A549 (cell line): Measurements from ENCODE around the gene CD164. TPM values are rescaled to one million over a fixed set of nuclear protein-coding genes. Genes with fewer than 3 reads are reported as not detected.

ENCODE experiments used
- ATAC-seq, 2 experiments: fragments of 200-7000 bp in 1 of 2; fragments of >200 bp in 1 of 2; cut with Nextera tagmentation in 1 of 2; cut with Tn5 transposase in 1 of 2; 3 replicates each; pipeline versions ENCODE4 v1.8.0 to v1.9.1; 2018 to 2020; ENCODE audit warnings: mild to moderate bottlenecking in 1 of 2, moderate library complexity in 1 of 2
- CTCF ChIA-PET: fragments of 300-600 bp; sonication (Branson Sonifier 250); formaldehyde crosslinking; extraction: SDS; loops from one replicate; lab custom pipeline; 2021; ENCODE audit warnings: antibody characterized with exemption, inconsistent platforms; lab: Yijun Ruan, JAX
- POLR2A ChIA-PET: fragments of 350-600 bp; formaldehyde crosslinking; extraction: SDS; loops from one replicate; lab custom pipeline; 2021; ENCODE audit warnings: antibody characterized with exemption, inconsistent platforms; lab: Yijun Ruan, JAX
- DNase-seq, 2 experiments: peaks; one replicate each; pipeline versions ENCODE4 v3.0.0 to v3.0.0-alpha.2; 2011 to 2016; ENCODE audit warnings: low read depth in 1 of 2, low spot score in 1 of 2
- FAIRE-seq: peaks from 2 replicates; lab custom pipeline; 2011; peaks lifted over from hg19 to GRCh38; lab: Jason Lieb, UNC
- H3K27ac ChIP-seq, 2 experiments: fragments of >200 bp; sonication (Bioruptor Twin); formaldehyde crosslinking; 3 replicates each; pipeline ENCODE4 v1.5.1; 2016 to 2017
- H3K4me1 ChIP-seq: fragments of >200 bp; sonication (Bioruptor Twin); formaldehyde crosslinking; 3 replicates; pipeline ENCODE4 v1.6.1; 2016
- H3K4me2 ChIP-seq: fragments of >200 bp; sonication (Bioruptor Twin); formaldehyde crosslinking; 3 replicates; pipeline ENCODE4 v1.6.1; 2016
- H3K4me3 ChIP-seq: fragments of >200 bp; sonication (Bioruptor Twin); formaldehyde crosslinking; 3 replicates; pipeline ENCODE4 v1.5.1; 2016
- H3K9me3 ChIP-seq: fragments of >200 bp; sonication (Bioruptor Twin); formaldehyde crosslinking; 3 replicates; pipeline ENCODE4 v1.6.1; 2016
- ATOH8 ChIP-seq: fragments of 250-450 bp; sonication (Bioruptor Pico); IDR thresholded peaks from 2 replicates; pipeline ENCODE4 v1.5.0; 2020; ENCODE audit warnings: low read depth, mild to moderate bottlenecking, moderate library complexity
- BCL3 ChIP-seq: fragments of >200 bp; sonication (Bioruptor Twin); formaldehyde crosslinking; IDR thresholded peaks from 3 replicates; pipeline ENCODE4 v1.6.1; 2016
- CBX2 ChIP-seq: fragments of 200-600 bp; sonication (generic); IDR thresholded peaks from 2 replicates; pipeline ENCODE4 v1.6.1; 2016; ENCODE audit warnings: low read depth, mild to moderate bottlenecking, borderline replicate concordance
- CTCF ChIP-seq: fragments of >200 bp; sonication (Bioruptor Twin); formaldehyde crosslinking; IDR thresholded peaks from 3 replicates; pipeline ENCODE4 v1.5.1; 2016
- EHF ChIP-seq: fragments of 250-450 bp; sonication (Bioruptor Pico); IDR thresholded peaks from 2 replicates; pipeline ENCODE4 v1.5.0; 2020; ENCODE audit warnings: mild to moderate bottlenecking
- ESRRA ChIP-seq: fragments of 150-350 bp; IDR thresholded peaks from 2 replicates; pipeline ENCODE4 v1.6.1; 2014; ENCODE audit warnings: mild to moderate bottlenecking, low read length, borderline replicate concordance
- FOSB ChIP-seq: fragments of 250-450 bp; sonication (Bioruptor Pico); IDR thresholded peaks from 2 replicates; pipeline ENCODE4 v1.5.0; 2020; ENCODE audit warnings: mild to moderate bottlenecking, moderate library complexity
- FOXS1 ChIP-seq: fragments of 250-450 bp; sonication (Bioruptor Pico); IDR thresholded peaks from 2 replicates; pipeline ENCODE4 v1.5.0; 2020; ENCODE audit warnings: mild to moderate bottlenecking, moderate library complexity
- HDAC2 ChIP-seq: fragments of 200-600 bp; sonication (generic); IDR thresholded peaks from 2 replicates; pipeline ENCODE4 v1.6.1; 2016
- HES2 ChIP-seq: fragments of >200 bp; sonication (Bioruptor Twin); formaldehyde crosslinking; IDR thresholded peaks from 2 replicates; pipeline ENCODE4 v1.6.1; 2016
- HEYL ChIP-seq: fragments of 250-450 bp; sonication (Bioruptor Pico); IDR thresholded peaks from 2 replicates; pipeline ENCODE4 v1.8.0; 2021; ENCODE audit warnings: mild to moderate bottlenecking, moderate library complexity
- JUNB ChIP-seq: fragments of >200 bp; sonication (Bioruptor Twin); formaldehyde crosslinking; IDR thresholded peaks from 2 replicates; pipeline ENCODE4 v1.6.1; 2016
- MAX ChIP-seq: IDR thresholded peaks from 2 replicates; pipeline ENCODE4 v1.6.1; 2012
- NFE2L2 ChIP-seq: fragments of 150-350 bp; conservative IDR thresholded peaks from 2 replicates; pipeline ENCODE4 v1.6.1; 2014; ENCODE audit warnings: low read length
- NPAS2 ChIP-seq: fragments of 250-450 bp; sonication (Bioruptor Pico); IDR thresholded peaks from 2 replicates; pipeline ENCODE4 v1.8.0; 2022; ENCODE audit warnings: mild to moderate bottlenecking, moderate library complexity, borderline replicate concordance
- NR3C1 ChIP-seq: fragments of >200 bp; sonication (Bioruptor Twin); formaldehyde crosslinking; IDR thresholded peaks from 3 replicates; pipeline ENCODE4 v1.6.1; 2017
- PHF8 ChIP-seq: fragments of 200-600 bp; sonication (generic); IDR thresholded peaks from 2 replicates; pipeline ENCODE4 v1.6.1; 2016; ENCODE audit warnings: low read depth, mild to moderate bottlenecking, antibody characterized with exemption, moderate library complexity, borderline replicate concordance
- POLR2A ChIP-seq: IDR thresholded peaks from 2 replicates; pipeline ENCODE4 v1.6.1; 2012; ENCODE audit warnings: mild to moderate bottlenecking, low read length
- RAD21 ChIP-seq, 2 experiments: fragments of >200 bp in 1 of 2; sonication (Bioruptor Twin) in 1 of 2; formaldehyde crosslinking in 1 of 2; IDR thresholded peaks in 1 of 2; conservative IDR thresholded peaks in 1 of 2; 2 replicates in 1 of 2; 3 replicates in 1 of 2; pipeline ENCODE4 v1.6.1; 2012 to 2018; ENCODE audit warnings: inconsistent platforms in 1 of 2
- REST ChIP-seq: fragments of 200-600 bp; sonication (generic); IDR thresholded peaks from 2 replicates; pipeline ENCODE4 v1.6.1; 2016; ENCODE audit warnings: antibody characterized with exemption, mild to moderate bottlenecking, moderate library complexity
- TFCP2L1 ChIP-seq: fragments of 250-450 bp; sonication (Bioruptor Pico); IDR thresholded peaks from 2 replicates; pipeline ENCODE4 v1.5.0; 2021; ENCODE audit warnings: mild to moderate bottlenecking
- ZC3H11A ChIP-seq: fragments of 450-650 bp; IDR thresholded peaks from 2 replicates; pipeline ENCODE4 v1.6.1; 2014; ENCODE audit warnings: antibody characterized with exemption, mild to moderate bottlenecking
- WGBS: methylation state at CpG from one replicate; pipeline ENCODE4 v1.1.6; 2017; ENCODE audit errors: missing lambda C conversion rate; 5-methylcytosine and 5-hydroxymethylcytosine counted together
- polyA plus RNA-seq, 4 experiments: library from polyadenylated mRNA; depleted of rRNA in 3 of 4; stranded (reverse); fragments of >200 nt; fragmentation: RNase III in 1 of 4; extraction: RNeasy Plus Mini Kit Qiagen cat#74134 plus additional on column Dnase treatment in 1 of 4; gene quantifications; 2 replicates in 3 of 4; 3 replicates in 1 of 4; pipeline ENCODE4 v1.2.3, GENCODE V29; 2011 to 2017

The CD164 gene
- polyA plus RNA-seq, 2 of the 4 experiments (the other 2 are of a cell fraction), result 91.1 to 174 TPM

GRCh38 chr6:109381061-109381746, 1.1 kb downstream of the CD164 start:
- Histone ChIP-seq H3K4me2 (peak overlapping the region; percentile 89), H3K9me3 (no peaks in the 10 kb centered on the region), H3K4me3 (peak overlapping the region; percentile 97), H3K4me1 (peaks cover 34% of the 10 kb centered on the region; the same call in 2 of the 3 replicates), H3K27ac (peak overlapping the region; percentile 97 to 100)
- ChIA-PET POLR2A (interaction anchor here (2.5 kb wide), 1 partner anchor 286 kb away, joined by 17 read pairs; the partner anchor contains the start of genes CEP57L1 and SESN1), CTCF (no interaction called here)
- DNase-seq (no peak), ATAC-seq (no peak), FAIRE-seq (no peak)
- TF ChIP-seq RAD21 (conservative IDR thresholded peaks at IDR 0.05 in 1 of 2, IDR thresholded peaks at IDR 0.05 in 1 of 2), result no peak
- no peak for TF ChIP-seq HES2
- TF ChIP-seq MAX, result no peak
- no peak for TF ChIP-seq EHF
- TF ChIP-seq FOXS1, result no peak
- TF ChIP-seq JUNB, result no peak
- TF ChIP-seq NPAS2 (CRISPR knock-in tag), result no peak
- TF ChIP-seq PHF8, result no peak
- TF ChIP-seq POLR2A, result no peak
- TF ChIP-seq HDAC2, result no peak
- no peak for TF ChIP-seq FOSB (CRISPR knock-in tag)
- 2% methylated on average over 25 of the region's 25 CpGs for WGBS

GRCh38 chr6:109379711-109380110, 2.6 kb downstream of the CD164 start:
- Histone ChIP-seq H3K4me1 (peaks cover 31% of the 10 kb centered on the region; the same call in 2 of the 3 replicates), H3K4me3 (peak overlapping the region; percentile 97; the same call in 2 of the 3 replicates), H3K9me3 (no peaks in the 10 kb centered on the region), H3K4me2 (peak overlapping the region; percentile 89), H3K27ac (no peak overlapping the region)
- ChIA-PET POLR2A (no interaction called here), CTCF (interaction anchor here (1.8 kb wide), 1 partner anchor 192 kb away, joined by 6 read pairs; no protein-coding TSS in a partner anchor)
- TF ChIP-seq CTCF (no peak), NR3C1 (no peak), NFE2L2 (no peak), CBX2 (no peak), ESRRA (no peak), HEYL (CRISPR knock-in tag) (no peak), TFCP2L1 (CRISPR knock-in tag) (no peak), FOXS1 (no peak), ATOH8 (no peak), BCL3 (no peak), ZC3H11A (no peak), REST (no peak)
- DNase-seq, result no peak
- no peak for ATAC-seq
- WGBS, result 51% methylated on average over 2 of the region's 2 CpGs
- FAIRE-seq, result no peak
